H9 (cell line): ENCODE measurements around the gene PITX3. TPM values are rescaled to one million over a fixed set of nuclear protein-coding genes. Genes with fewer than 3 reads are reported as not detected.

Source experiments
- DNase-seq: peaks from one replicate; pipeline ENCODE4 v3.0.0-alpha.2; 2017
- H2AFZ ChIP-seq: one replicate; pipeline ENCODE4 v1.6.1; 2013; ENCODE audit warnings: mild to moderate bottlenecking, low read length, control low read depth, moderate library complexity
- H2AK5ac ChIP-seq: 2 replicates; pipeline ENCODE4 v1.6.1; 2013; ENCODE audit warnings: low read length, control low read depth, mixed read lengths; ENCODE audit not compliant: insufficient read length
- H2BK120ac ChIP-seq: one replicate; pipeline ENCODE4 v1.6.1; 2013; ENCODE audit warnings: low read depth, mild to moderate bottlenecking, low read length, control low read depth, inconsistent platforms; ENCODE audit not compliant: poor library complexity, severe bottlenecking
- H2BK12ac ChIP-seq: 2 replicates; pipeline ENCODE4 v1.6.1; 2013; ENCODE audit warnings: low read length, control low read depth, mixed read lengths, low read depth; ENCODE audit not compliant: insufficient read length
- H2BK15ac ChIP-seq: 2 replicates; pipeline ENCODE4 v1.6.1; 2013; ENCODE audit warnings: low read depth, low read length, control low read depth
- H2BK20ac ChIP-seq: one replicate; pipeline ENCODE4 v1.6.1; 2013; ENCODE audit warnings: low read depth, mild to moderate bottlenecking, low read length, control low read depth, inconsistent platforms; ENCODE audit not compliant: poor library complexity, severe bottlenecking
- H2BK5ac ChIP-seq: 2 replicates; pipeline ENCODE4 v1.6.1; 2013; ENCODE audit warnings: low read length, control low read depth, mixed read lengths; ENCODE audit not compliant: insufficient read length
- H3K14ac ChIP-seq: 2 replicates; pipeline ENCODE4 v1.6.1; 2013; ENCODE audit warnings: low read length, control low read depth; ENCODE audit not compliant: insufficient read depth
- H3K18ac ChIP-seq: 2 replicates; pipeline ENCODE4 v1.6.1; 2013; ENCODE audit warnings: low read depth, mild to moderate bottlenecking, mixed read lengths, low read length, control low read depth; ENCODE audit not compliant: insufficient read length
- H3K23ac ChIP-seq: 2 replicates; pipeline ENCODE4 v1.6.1; 2013; ENCODE audit warnings: low read length, control low read depth, mixed read lengths, low read depth; ENCODE audit not compliant: insufficient read length
- H3K23me2 ChIP-seq: 2 replicates; pipeline ENCODE4 v1.6.1; 2013; ENCODE audit warnings: low read depth, mild to moderate bottlenecking, mixed read lengths, low read length, control low read depth; ENCODE audit not compliant: insufficient read length, poor library complexity, severe bottlenecking
- H3K27ac ChIP-seq: 2 replicates; pipeline ENCODE4 v1.5.1; 2013; ENCODE audit warnings: low read length, control low read depth, mixed read lengths, low read depth; ENCODE audit not compliant: insufficient read length
- H3K27me3 ChIP-seq: 2 replicates; pipeline ENCODE4 v1.6.1; 2013; ENCODE audit warnings: low read length, control low read depth, inconsistent platforms; ENCODE audit not compliant: insufficient read depth
- H3K4ac ChIP-seq: 2 replicates; pipeline ENCODE4 v1.6.1; 2013; ENCODE audit warnings: low read depth, mild to moderate bottlenecking, control low read depth, inconsistent platforms, low read length, moderate library complexity
- H3K4me1 ChIP-seq: 2 replicates; pipeline ENCODE4 v1.6.1; 2013; ENCODE audit warnings: low read length, control low read depth, inconsistent platforms; ENCODE audit not compliant: insufficient read depth
- H3K4me2 ChIP-seq: 2 replicates; pipeline ENCODE4 v1.6.1; 2013; ENCODE audit warnings: low read length, control low read depth, mixed read lengths; ENCODE audit not compliant: insufficient read length, insufficient read depth
- H3K56ac ChIP-seq: 2 replicates; pipeline ENCODE4 v1.6.1; 2013; ENCODE audit warnings: low read depth, mild to moderate bottlenecking, mixed read lengths, low read length, control low read depth; ENCODE audit not compliant: insufficient read length
- H3K79me1 ChIP-seq: 2 replicates; pipeline ENCODE4 v1.6.1; 2013; ENCODE audit warnings: low read depth, mild to moderate bottlenecking, moderate library complexity, low read length, control low read depth, inconsistent platforms; ENCODE audit not compliant: insufficient read depth, poor library complexity, severe bottlenecking
- H3K79me2 ChIP-seq: 2 replicates; pipeline ENCODE4 v1.6.1; 2013; ENCODE audit warnings: low read length, control low read depth, inconsistent platforms; ENCODE audit not compliant: insufficient read depth
- H3K9ac ChIP-seq: 2 replicates; pipeline ENCODE4 v1.6.1; 2013; ENCODE audit warnings: low read length, control low read depth, mixed read lengths; ENCODE audit not compliant: insufficient read length; ENCODE audit errors: extremely low read depth
- H3K9me3 ChIP-seq: one replicate; pipeline ENCODE4 v1.6.1; 2013; ENCODE audit warnings: low read depth, low read length, inconsistent platforms; ENCODE audit not compliant: control insufficient read depth
- H3T11ph ChIP-seq: one replicate; pipeline ENCODE4 v1.6.1; 2013; ENCODE audit warnings: mild to moderate bottlenecking, low read length, control low read depth, inconsistent platforms
- H4K20me1 ChIP-seq: one replicate; pipeline ENCODE4 v1.6.1; 2013; ENCODE audit not compliant: control insufficient read depth, insufficient read length, insufficient read depth
- H4K5ac ChIP-seq: 2 replicates; pipeline ENCODE4 v1.6.1; 2013; ENCODE audit warnings: low read depth, mild to moderate bottlenecking, mixed read lengths, low read length, control low read depth; ENCODE audit not compliant: insufficient read length
- H4K8ac ChIP-seq: replicated peaks from 2 replicates; pipeline ENCODE4 v1.6.1; 2013; ENCODE audit warnings: low read length, control low read depth, mixed read lengths, low read depth; ENCODE audit not compliant: insufficient read length
- H4K91ac ChIP-seq: 2 replicates; pipeline ENCODE4 v1.6.1; 2013; ENCODE audit warnings: low read depth, mild to moderate bottlenecking, moderate library complexity, mixed read lengths, low read length, control low read depth; ENCODE audit not compliant: insufficient read length
- H3K27ac Mint-ChIP-seq, 3 experiments: 2 replicates in 2 of 3; 3 replicates in 1 of 3; pipeline ENCODE4 v1.8.0; 2020 to 2021; ENCODE audit warnings: mixed read lengths in 3 of 3, mild to moderate bottlenecking in 1 of 3, moderate library complexity in 1 of 3
- H3K27me3 Mint-ChIP-seq: 2 replicates; pipeline ENCODE4 v1.8.0; 2021; ENCODE audit warnings: low read depth, mild to moderate bottlenecking, moderate library complexity, mixed read lengths
- H3K36me3 Mint-ChIP-seq, 3 experiments: 2 replicates in 2 of 3; 3 replicates in 1 of 3; pipeline ENCODE4 v1.8.0; 2020 to 2021; ENCODE audit warnings: low read depth in 3 of 3, mixed read lengths in 3 of 3; ENCODE audit not compliant: insufficient read depth in 1 of 3
- H3K4me1 Mint-ChIP-seq, 2 experiments: 2 replicates each; pipeline ENCODE4 v1.8.0; 2020; ENCODE audit warnings: mixed read lengths in 2 of 2
- H3K4me3 Mint-ChIP-seq, 2 experiments: 2 replicates in 1 of 2; 3 replicates in 1 of 2; pipeline ENCODE4 v1.8.0; 2020 to 2021; ENCODE audit warnings: mild to moderate bottlenecking in 2 of 2, mixed read lengths in 2 of 2, moderate library complexity in 1 of 2
- H3K9me3 Mint-ChIP-seq, 2 experiments: 2 replicates in 1 of 2; 3 replicates in 1 of 2; pipeline ENCODE4 v1.8.0; 2020; ENCODE audit warnings: mild to moderate bottlenecking in 2 of 2, mixed read lengths in 2 of 2, moderate library complexity in 1 of 2
- CTCF ChIP-seq: fragments of 200-600 bp; sonication (generic); conservative IDR thresholded peaks from 3 replicates; pipeline ENCODE4 v1.8.0; 2021; ENCODE audit warnings: antibody characterized with exemption, mild to moderate bottlenecking
- total RNA-seq: library from RNA; stranded (reverse); gene quantifications from 2 replicates; pipeline ENCODE4 v1.2.1, GENCODE V29; 2021

The PITX3 gene
- total RNA-seq, 1 experiment from 2014 or later: not detected

- Histone ChIP-seq H3K4me2 (no peak overlapping the region), H4K8ac (no peak overlapping the region), H3K79me2 (no peaks in the 10 kb centered on the region), H3T11ph (no peak overlapping the region), H3K79me1 (no peaks in the 10 kb centered on the region), H2BK15ac (no peak overlapping the region), H2BK12ac (no peak overlapping the region), H3K27me3 (no peaks in the 10 kb centered on the region; the same call in 1 of the 2 replicates), H3K9ac (no peak overlapping the region), H2BK20ac (no peak overlapping the region), H3K14ac (no peak overlapping the region), H2BK5ac (no peak overlapping the region), H2AFZ (no peak overlapping the region), H4K20me1 (no peaks in the 10 kb centered on the region), H2BK120ac (no peak overlapping the region), H3K9me3 (no peaks in the 10 kb centered on the region), H3K23ac (no peak overlapping the region), H4K5ac (no peak overlapping the region), H3K23me2 (no peaks in the 10 kb centered on the region), H3K4ac (no peak overlapping the region), H3K18ac (no peak overlapping the region), H2AK5ac (no peak overlapping the region), H4K91ac (no peak overlapping the region), H3K56ac (no peak overlapping the region), H3K4me1 (no peaks in the 10 kb centered on the region), H3K27ac (no peak overlapping the region)
- Mint-ChIP-seq H3K36me3 (no peaks in the 10 kb centered on the region), H3K27ac (no peak overlapping the region), H3K4me3 (no peak overlapping the region), H3K9me3 (no peaks in the 10 kb centered on the region), H3K4me1 (peaks cover 1 to 2% of the 10 kb centered on the region in 2 experiments), H3K27me3 (peaks cover 53% of the 10 kb centered on the region)
- no peak for DNase-seq
- TF ChIP-seq CTCF: no peak
Measured at GRCh38 chr10:102220612-102221011, 20.7 kb downstream of the PITX3 start.
